Camera-type eye (tissue), 1 donor: ENCODE measurements around the gene RGS17. TPM values are rescaled to one million over a fixed set of nuclear protein-coding genes. Genes with fewer than 3 reads are reported as not detected.

Experiments used
- total RNA-seq: library from RNA; depleted of rRNA; stranded (reverse); fragments of >200 nt; gene quantifications from one replicate; pipeline ENCODE4 v1.2.3, GENCODE V29; 2014

The RGS17 gene
- total RNA-seq = 17.1 TPM

DNA sequence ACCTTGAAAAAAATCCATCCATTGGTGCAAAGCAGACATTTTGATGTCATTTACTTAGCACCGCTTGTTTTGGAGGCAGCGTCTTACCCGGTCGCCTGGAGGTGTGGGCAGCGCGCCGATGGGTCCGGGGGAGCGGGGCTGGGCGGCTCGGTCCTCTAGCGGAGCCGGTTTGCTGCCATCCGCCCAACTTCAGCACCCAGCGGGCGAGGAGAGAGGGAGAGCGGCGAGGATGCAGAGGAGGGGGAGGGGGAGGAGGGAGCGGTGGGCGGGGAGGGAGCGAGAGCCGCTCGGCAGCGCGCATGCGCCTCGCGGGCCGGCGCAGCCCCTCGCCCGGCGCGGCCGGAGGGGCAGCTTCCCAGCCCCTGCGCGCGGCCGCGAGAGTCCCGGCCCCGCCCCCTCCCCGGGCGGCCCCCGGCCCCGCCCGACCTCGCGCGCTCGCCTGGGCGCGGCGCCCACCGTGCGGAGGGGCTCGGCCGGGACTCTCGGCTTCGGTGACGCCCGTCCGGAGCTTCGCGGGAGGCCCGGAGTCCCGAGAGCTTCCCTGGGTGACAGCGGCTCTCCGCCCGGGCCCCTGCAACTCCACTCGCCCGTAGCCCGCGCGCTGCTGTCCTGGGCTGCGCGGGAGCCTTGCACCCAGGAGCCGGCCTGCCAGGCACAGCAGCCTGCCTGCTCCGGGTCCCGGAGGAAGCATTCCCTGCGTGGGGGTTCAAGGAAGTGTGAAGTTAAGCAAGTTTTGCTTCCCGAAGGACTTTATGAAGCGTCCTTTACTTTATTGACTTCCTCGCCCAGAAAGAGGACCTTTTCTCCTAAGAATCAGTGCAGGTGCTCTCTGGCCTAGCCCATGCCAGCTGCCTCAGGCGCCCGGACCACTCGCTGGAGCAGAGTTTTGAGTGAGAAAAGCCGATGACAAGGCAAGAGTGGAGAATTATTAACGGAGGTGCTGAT, at the start of gene RGS17:
Gene RGS17, minus strand, starts transcription at position 246 of the 945 bp plus-strand sequence. CDS start 87,264 bp downstream, outside the sequence.

GRCh38 chr6:153002613-153003365, 128.3 kb downstream of the RGS17 start, which contains the start of gene MTRF1L:
MTRF1L (minus strand) TSS chr6:153002709; CDS start chr6:153002685, 24 bp downstream.

DNA sequence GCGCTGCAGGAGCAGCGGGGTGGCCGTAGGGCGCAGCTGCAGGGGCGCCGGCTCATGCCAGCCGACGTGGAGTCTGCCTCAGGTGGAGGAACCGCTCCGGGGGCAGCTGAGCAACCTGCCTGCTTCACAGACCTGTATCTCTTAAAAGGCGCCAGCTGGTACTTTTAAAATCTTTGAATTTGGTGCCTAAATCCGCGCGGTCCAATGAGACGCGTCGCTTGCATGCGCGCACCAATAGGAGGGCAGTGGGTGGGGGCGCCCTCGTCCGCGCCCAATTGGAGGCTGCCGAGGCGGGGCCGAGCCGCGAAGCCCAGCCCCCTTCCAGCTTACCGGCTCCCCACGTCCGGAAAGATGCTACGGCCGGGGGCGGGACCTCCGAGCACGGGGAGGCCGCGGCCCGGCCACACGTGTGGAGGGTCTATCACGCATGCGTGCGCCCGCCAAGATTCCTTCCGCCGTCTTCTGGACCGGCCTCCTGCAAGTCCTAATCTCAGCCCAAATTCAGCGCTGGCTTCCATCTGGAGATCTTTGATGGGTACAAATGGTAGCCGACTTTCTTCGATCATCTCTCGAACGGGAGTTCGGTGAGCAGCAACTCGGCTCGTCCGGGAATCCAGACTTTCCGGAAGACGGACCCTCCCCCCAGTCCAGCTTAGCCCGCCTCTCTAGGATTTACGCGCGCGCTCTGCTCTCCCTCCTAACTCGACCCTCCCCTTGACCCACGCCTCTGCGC, 148.0 kb downstream of the RGS17 start, which contains the start of gene FBXO5:
Gene FBXO5, minus strand, starts transcription at position 138 of the 733 bp plus-strand sequence. Its CDS starts 82 bp downstream, at position 56.

Other genes starting within 250 kb of the RGS17 start
- 15.3 TPM for gene FBXO5, start 148.2 kb downstream of the RGS17 start, total RNA-seq
- 20.9 TPM for gene MTRF1L, start 128.6 kb downstream of the RGS17 start, total RNA-seq